Measurements from ENCODE around the gene CAVIN2. TPM values are rescaled to one million over a fixed set of nuclear protein-coding genes. Genes with fewer than 3 reads are reported as not detected.
A peak's percentile ranks its signal among the peaks of the same experiment; 100 is the strongest.

Gene CAVIN2
- total RNA-seq, 1 donor from 2014 or later: 182 TPM

GRCh38 chr2:191818133-191818532, 28.8 kb downstream of the CAVIN2 start:
- DNase-seq (no peak), ATAC-seq (no peak)
- Histone ChIP-seq H3K4me3 (no peak overlapping the region), H3K27me3 (ENCODE audit: low read depth) (no peaks in the 10 kb centered on the region), H3K27ac (no peak overlapping the region), H3K4me1 (no peaks in the 10 kb centered on the region), H3K9me3 (no peaks in the 10 kb centered on the region), H3K36me3 (no peaks in the 10 kb centered on the region)
- TF ChIP-seq CTCF (IDR thresholded peaks at IDR 0.05): no peak
- intact Hi-C loops (cut with DNase I): no loop called here

GRCh38 chr2:191815010-191815409, 31.9 kb downstream of the CAVIN2 start:
- DNase-seq: no peak
- Histone ChIP-seq H3K36me3 (no peaks in the 10 kb centered on the region), H3K27me3 (ENCODE audit: low read depth) (no peaks in the 10 kb centered on the region), H3K4me1 (peaks cover 4% of the 10 kb centered on the region), H3K27ac (no peak overlapping the region), H3K9me3 (no peaks in the 10 kb centered on the region), H3K4me3 (no peak overlapping the region)
- intact Hi-C loops (cut with DNase I): no loop called here
- no peak for ATAC-seq
- TF ChIP-seq CTCF (IDR thresholded peaks at IDR 0.05): no peak

GRCh38 chr2:191813943-191814342, 32.9 kb downstream of the CAVIN2 start:
- TF ChIP-seq CTCF (IDR thresholded peaks at IDR 0.05): no peak
- no peak overlapping the region for H3K27ac ChIP-seq
- H3K9me3 ChIP-seq: no peaks in the 10 kb centered on the region
- no peaks in the 10 kb centered on the region for H3K36me3 ChIP-seq
- H3K4me1 ChIP-seq: peaks cover 4% of the 10 kb centered on the region
- DNase-seq (no peak), ATAC-seq (no peak)
- no peak overlapping the region for H3K4me3 ChIP-seq
- no peaks in the 10 kb centered on the region for H3K27me3 ChIP-seq (ENCODE audit: low read depth)
- intact Hi-C loops (cut with DNase I): loop anchor here (5.0 kb wide), 1 partner anchor 348 kb away; no protein-coding TSS in a partner anchor

GRCh38 chr2:191811807-191812602, 34.9 kb downstream of the CAVIN2 start:
- Histone ChIP-seq H3K4me3 (no peak overlapping the region), H3K9me3 (no peaks in the 10 kb centered on the region), H3K27me3 (ENCODE audit: low read depth) (no peaks in the 10 kb centered on the region), H3K27ac (no peak overlapping the region), H3K36me3 (no peaks in the 10 kb centered on the region), H3K4me1 (peaks cover 4% of the 10 kb centered on the region)
- peak; percentile 82 to 92 for ATAC-seq
- no peak for DNase-seq
- TF ChIP-seq CTCF (IDR thresholded peaks at IDR 0.05): peak; percentile 79
- intact Hi-C loops (cut with DNase I): loop anchor here (5.0 kb wide), 1 partner anchor 350 kb away; no protein-coding TSS in a partner anchor

GRCh38 chr2:191806396-191806795, 40.5 kb downstream of the CAVIN2 start:
- no peak for ATAC-seq
- Histone ChIP-seq H3K9me3 (no peaks in the 10 kb centered on the region), H3K4me3 (no peak overlapping the region), H3K27me3 (ENCODE audit: low read depth) (no peaks in the 10 kb centered on the region), H3K4me1 (no peaks in the 10 kb centered on the region), H3K27ac (no peak overlapping the region), H3K36me3 (no peaks in the 10 kb centered on the region)
- intact Hi-C loops (cut with DNase I): no loop called here
- no peak for DNase-seq
- TF ChIP-seq CTCF (IDR thresholded peaks at IDR 0.05): no peak

Measured in lower lobe of right lung (tissue), 2 donors.